Fibroblast of the conjunctiva (primary cell): ENCODE results near the gene USP16.
"Not testable (repeated sequence)": the region's sequence is repeated elsewhere in the genome, so short reads cannot be mapped to it uniquely, and the experiment has no call there.

Source experiments
- DNase-seq: peaks from one replicate; pipeline ENCODE4 v3.0.0-alpha.2; 2010; ENCODE audit warnings: low read depth

USP16 gene

GRCh38 chr21:29033871-29034270 is 9.4 kb downstream of the USP16 start:
- DNase-seq = no peak

DNA sequence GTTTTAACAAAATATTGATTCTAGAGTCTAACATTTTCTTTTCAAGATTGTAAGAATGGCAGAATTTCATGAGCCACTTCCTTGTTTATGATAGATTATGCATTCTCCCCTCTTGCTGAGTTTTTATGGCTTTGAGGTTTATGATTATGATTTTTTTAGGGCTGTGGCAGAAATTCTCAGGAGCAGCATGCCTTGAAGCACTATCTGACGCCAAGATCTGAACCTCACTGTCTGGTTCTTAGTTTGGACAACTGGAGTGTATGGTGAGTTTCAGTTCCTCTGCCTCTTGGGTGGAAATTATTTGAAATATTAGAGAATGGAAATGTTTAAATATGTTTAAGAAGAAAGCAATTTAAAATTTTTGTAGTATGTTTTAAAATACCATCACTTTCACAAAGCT is 10.2 kb downstream of the USP16 start:
- no peak for DNase-seq

- DNase-seq = no peak
Observed at GRCh38 chr21:29052224-29052623, 27.8 kb downstream of the USP16 start.

- no peak for DNase-seq
Observed at GRCh38 chr21:29053011-29053553, 28.6 kb downstream of the USP16 start.

DNA sequence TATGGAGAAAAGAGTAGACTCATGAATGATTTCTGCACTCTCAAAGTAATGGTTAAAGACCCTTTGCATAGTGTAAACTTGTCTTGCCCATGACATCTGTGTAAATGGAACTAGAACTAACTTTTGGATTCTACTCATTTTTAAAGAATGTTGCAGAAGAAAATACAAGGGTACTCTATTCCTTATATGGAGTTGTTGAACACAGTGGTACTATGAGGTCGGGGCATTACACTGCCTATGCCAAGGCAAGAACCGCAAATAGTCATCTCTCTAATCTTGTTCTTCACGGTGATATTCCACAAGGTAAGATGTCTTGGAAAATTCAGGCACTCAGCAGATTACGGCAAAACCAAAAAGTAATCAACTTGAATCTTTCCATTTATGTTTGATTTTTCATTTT is 29.2 kb downstream of the USP16 start:
- DNase-seq = no peak

DNA sequence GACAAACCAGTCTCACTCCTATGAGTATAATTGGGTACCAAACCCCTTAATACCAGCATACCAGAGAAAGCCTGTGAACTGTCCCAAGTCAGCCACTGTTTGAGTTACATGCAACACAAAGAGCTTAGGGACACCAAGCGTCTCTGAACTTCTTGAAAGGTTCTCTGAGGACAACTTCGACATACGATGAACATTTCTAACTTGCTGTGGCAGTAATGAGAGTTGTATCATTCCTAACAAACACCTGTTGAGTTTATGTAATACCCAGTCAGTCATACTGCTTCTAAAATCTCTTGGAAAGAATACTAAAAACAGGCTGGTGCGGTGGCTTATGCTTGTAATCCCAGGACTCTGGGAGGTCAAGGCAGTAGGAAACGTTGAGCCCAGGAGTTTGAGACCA is 30.6 kb downstream of the USP16 start:
- DNase-seq = no peak

DNA sequence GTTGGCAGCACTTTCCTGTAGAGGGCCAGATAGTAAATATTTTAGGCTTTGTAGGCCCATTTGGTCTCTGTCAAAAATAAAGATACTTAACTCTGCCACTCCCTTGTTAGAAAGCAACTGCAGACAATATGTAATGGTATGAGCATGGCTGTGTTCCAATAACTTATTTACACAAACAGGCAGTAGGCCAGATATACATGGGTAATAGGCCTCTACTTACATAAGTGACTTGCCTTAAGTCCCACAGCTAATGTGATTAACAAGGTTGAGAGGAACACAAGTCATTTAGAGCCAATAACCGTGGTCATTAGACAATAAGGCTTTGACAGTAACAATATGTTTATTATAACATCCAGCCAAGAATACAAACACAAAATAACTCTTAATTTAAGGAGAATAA is 31.5 kb downstream of the USP16 start:
- peak; percentile 3 for DNase-seq

- DNase-seq = no peak
Observed at GRCh38 chr21:29056538-29057050, 32.1 kb downstream of the USP16 start.

DNA sequence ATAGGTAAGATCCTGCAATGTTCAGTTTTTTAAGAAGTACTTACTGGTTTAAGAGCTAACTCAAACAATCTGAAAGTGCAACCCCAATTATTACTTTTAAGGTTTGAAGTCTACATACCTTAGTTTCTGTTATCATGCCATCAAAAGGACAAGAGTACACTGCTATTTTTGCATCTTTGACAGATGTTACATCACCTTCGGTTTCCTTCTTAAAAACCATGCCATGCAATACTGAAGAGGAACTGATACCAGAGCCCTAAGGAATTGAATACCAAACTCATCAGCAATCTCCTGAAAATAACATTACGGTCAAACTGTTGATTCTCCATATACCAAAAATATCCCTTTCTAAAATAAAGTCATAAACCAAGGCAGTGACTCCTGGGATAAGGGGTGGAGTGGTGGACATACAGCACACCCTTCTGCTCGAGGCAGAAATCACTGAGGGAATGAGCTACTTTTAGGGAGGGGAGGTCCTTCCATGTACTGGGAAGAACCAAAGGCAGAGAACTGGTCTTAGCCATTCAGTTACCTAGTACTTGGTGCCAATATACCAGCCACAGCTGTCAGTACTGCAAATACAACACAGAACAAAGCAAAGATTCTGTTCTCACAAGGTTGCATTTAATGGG is 40.5 kb downstream of the USP16 start:
- DNase-seq = no peak

DNA sequence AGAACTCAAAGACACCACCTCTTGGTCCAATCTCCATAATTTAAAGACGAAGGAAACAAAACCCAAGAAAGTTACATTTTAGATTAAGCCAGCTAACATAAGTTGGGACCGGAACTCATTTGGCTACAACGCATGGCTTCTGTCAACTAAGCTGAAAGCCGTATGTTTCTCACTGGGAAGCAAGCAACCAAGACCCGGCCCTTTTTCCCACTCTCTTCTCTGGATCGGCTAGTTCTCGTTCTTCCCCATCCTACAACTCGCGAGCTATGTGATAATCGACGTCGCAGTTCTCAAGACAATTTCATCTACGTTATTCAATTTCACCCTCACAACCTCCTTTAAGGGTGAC is 48.4 kb downstream of the USP16 start:
- peak; percentile 3 for DNase-seq

DNA sequence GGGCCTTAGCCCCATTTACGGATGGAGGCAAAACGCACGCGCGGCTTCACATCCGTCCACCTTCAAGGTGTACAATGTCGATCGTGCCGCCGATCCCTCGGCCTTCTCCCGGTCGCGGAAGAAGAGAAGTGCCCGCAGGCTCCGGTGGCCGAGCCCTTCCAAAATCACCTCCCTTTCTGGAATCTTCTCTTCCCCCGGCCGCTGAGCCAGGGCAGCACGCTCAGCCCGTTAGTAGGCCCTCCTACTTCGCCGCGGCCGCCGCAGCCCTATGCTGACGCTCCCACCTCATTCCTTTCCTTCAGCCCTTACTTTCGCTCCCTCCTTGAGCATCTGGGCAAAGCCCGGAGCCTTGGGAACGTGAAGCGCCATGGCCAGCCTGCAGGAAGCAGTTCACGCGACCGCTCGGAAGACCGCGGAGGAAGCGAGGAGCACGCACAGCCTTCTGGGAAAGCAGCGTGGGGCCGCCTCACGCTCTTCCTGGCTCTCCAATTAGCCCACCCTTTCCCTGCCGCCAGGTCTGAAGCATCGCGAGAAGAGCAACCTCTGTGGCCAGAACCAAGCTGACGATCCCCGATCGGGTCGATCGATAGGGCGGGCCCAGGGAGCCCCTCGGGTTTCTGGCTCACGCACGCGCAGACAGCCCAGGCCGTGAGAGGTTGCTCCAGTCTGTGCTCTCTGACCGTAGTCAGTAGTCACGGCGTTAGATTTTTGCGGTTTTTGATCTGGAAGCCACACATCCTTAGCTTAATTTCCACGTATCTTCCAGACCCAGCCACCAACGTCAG is 48.9 kb downstream of the USP16 start, which contains the start of gene CCT8:
Gene CCT8 (minus strand): TSS at position 427 of the 785 bp plus-strand sequence. CDS start 58 bp downstream, at position 369.
- peak; percentile 99 for DNase-seq

- DNase-seq = no peak
Observed at GRCh38 chr21:29074007-29074376, 49.5 kb downstream of the USP16 start.

- DNase-seq = no peak
Observed at GRCh38 chr21:29074783-29075182, 50.3 kb downstream of the USP16 start.

DNA sequence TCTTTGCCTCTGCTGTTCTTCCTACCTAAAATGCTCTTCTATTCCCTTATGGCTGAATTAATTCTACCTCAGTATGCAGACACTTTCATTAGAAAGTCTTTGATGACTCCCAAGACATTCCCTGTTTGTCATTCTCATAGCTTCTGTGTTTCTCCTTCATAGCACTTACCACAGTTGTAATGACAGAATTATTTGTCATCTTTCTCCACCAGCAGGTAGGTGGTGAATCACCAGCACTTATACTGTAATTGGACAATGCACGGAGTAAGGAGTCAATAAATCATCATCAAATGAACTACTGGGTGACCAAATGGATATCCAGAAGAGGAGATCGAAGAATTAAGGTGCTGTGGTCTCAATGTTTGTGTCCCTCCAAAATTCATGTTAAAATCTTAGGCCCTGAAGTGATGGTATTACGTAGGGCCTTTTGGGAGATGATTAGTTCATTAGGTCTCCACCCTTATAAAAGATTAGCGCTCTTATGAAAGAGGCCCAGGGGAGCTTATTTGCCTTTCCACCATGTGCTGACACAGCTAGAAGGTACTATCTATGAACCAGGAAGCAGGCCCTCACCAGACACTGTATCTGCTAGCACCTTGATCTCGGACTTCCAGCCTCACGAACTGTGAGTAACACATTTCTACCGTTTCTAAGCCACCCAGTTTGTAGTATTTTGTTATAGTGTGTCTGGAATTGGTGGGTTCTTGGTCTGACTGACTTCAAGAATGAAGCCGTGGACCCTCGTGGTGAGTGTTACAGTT is 51.4 kb downstream of the USP16 start:
- no peak for DNase-seq

GRCh38 chr21:29076731-29077640 is 52.5 kb downstream of the USP16 start:
- DNase-seq = not testable (repeated sequence)

GRCh38 chr21:29077651-29078090 is 53.2 kb downstream of the USP16 start:
- no peak for DNase-seq

GRCh38 chr21:29078869-29079767 is 54.6 kb downstream of the USP16 start:
- no peak for DNase-seq

DNA sequence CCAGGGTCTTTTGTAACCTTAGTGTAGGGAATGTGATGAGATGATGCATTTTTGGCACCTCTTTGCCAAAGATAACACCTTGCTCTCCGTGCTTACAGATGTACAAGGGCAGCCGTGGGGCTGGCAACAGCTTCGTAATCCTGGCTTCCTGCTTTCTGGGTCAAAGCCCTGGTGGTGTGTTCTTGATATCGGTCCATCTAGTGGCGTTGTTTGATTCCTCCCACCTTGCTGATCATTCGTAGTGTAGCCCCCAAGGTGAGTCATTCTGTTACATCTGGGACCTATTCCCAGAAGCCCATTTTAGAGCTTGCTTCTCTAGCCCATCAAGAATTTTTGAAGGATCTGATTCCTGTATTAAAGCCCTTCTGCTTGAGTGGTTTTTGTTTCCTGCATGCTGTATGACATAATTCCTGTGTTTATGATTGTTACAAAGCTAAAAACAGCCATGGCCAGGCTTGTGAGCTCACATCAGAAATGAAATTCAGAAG is 56.0 kb downstream of the USP16 start:
- no peak for DNase-seq

- DNase-seq = no peak
Observed at GRCh38 chr21:29082046-29082815, 57.8 kb downstream of the USP16 start.
